Thyroid gland (tissue), 4 donors: ENCODE measurements around the gene ANP32A. TPM values are rescaled to one million over a fixed set of nuclear protein-coding genes. Genes with fewer than 3 reads are reported as not detected.
A peak's percentile ranks its signal among the peaks of the same experiment; 100 is the strongest.

Source experiments
- DNase-seq, 2 donors: peaks; one replicate each; pipeline ENCODE4 v3.0.0-alpha.2; 2019
- H3K27ac ChIP-seq, 3 donors: fragments of 200-600 bp; sonication (generic); 1 replicate in 2 of 3; 2 replicates in 1 of 3; pipeline ENCODE4 v1.5.1; 2016 to 2019; ENCODE audit warnings: mild to moderate bottlenecking in 1 of 3, moderate library complexity in 1 of 3
- H3K27me3 ChIP-seq: fragments of 200-600 bp; sonication (generic); one replicate; pipeline ENCODE4 v1.5.1; 2019
- H3K36me3 ChIP-seq, 2 donors: fragments of 200-600 bp; sonication (generic); one replicate each; pipeline ENCODE4 v1.5.1; 2016 to 2019
- H3K4me1 ChIP-seq, 2 donors: fragments of 200-600 bp; sonication (generic); one replicate each; pipeline ENCODE4 v1.5.1; 2017 to 2019
- H3K4me3 ChIP-seq, 3 donors: fragments of 200-600 bp; sonication (generic); replicated peaks in 1 of 3; 1 replicate in 2 of 3; 2 replicates in 1 of 3; pipeline ENCODE4 v1.5.1; 2016; ENCODE audit warnings: mild to moderate bottlenecking in 1 of 3
- H3K9me3 ChIP-seq: fragments of 200-600 bp; sonication (generic); one replicate; pipeline ENCODE4 v1.5.1; 2017
- POLR2A ChIP-seq, 2 donors: fragments of 450-650 bp; IDR thresholded peaks; one replicate each; pipeline ENCODE4 v1.6.1; 2017; ENCODE audit warnings: antibody characterized with exemption in 2 of 2, mild to moderate bottlenecking in 2 of 2, moderate library complexity in 1 of 2
- WGBS, 2 donors: methylation state at CpG; one replicate each; pipeline ENCODE4 v1.1.5; 2017; 5-methylcytosine and 5-hydroxymethylcytosine counted together
- intact Hi-C: fragments of 100-400 bp; cut with DNase I; formaldehyde crosslinking; loops from one replicate; pipeline ENCODE4 v1.15.1; 2023
- total RNA-seq, 4 donors: library from RNA; depleted of rRNA; stranded (reverse); fragments of >200 nt; gene quantifications; one replicate each; pipeline ENCODE4 v1.2.3, GENCODE V29; 2016
- TF ChIP-seq, protein P1 (sequence below), 6 experiments: fragments of 200-600 bp in 3 of 6; fragments of 450-650 bp in 3 of 6; sonication (generic) in 3 of 6; IDR thresholded peaks; one replicate each; pipeline ENCODE4 v1.5.1; 2016 to 2019; ENCODE audit warnings: antibody characterized with exemption in 6 of 6, mild to moderate bottlenecking in 2 of 6, inconsistent platforms in 1 of 6, moderate library complexity in 1 of 6

ANP32A gene
- total RNA-seq, 4 donors from 2014 or later: 65.4 to 116 (median 79.5) TPM

GRCh38 chr15:68842958-68843357 lies 22.3 kb upstream of the ANP32A start:
- no peak for TF ChIP-seq POLR2A (IDR thresholded peaks at IDR 0.05)
- TF ChIP-seq, protein P1, sequence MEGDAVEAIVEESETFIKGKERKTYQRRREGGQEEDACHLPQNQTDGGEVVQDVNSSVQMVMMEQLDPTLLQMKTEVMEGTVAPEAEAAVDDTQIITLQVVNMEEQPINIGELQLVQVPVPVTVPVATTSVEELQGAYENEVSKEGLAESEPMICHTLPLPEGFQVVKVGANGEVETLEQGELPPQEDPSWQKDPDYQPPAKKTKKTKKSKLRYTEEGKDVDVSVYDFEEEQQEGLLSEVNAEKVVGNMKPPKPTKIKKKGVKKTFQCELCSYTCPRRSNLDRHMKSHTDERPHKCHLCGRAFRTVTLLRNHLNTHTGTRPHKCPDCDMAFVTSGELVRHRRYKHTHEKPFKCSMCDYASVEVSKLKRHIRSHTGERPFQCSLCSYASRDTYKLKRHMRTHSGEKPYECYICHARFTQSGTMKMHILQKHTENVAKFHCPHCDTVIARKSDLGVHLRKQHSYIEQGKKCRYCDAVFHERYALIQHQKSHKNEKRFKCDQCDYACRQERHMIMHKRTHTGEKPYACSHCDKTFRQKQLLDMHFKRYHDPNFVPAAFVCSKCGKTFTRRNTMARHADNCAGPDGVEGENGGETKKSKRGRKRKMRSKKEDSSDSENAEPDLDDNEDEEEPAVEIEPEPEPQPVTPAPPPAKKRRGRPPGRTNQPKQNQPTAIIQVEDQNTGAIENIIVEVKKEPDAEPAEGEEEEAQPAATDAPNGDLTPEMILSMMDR (IDR thresholded peaks at IDR 0.05): no peak
- DNase-seq: no peak
- WGBS, 2 donors: 90 to 91% methylated on average over 1 of the region's 1 CpG
- no peaks in the 10 kb centered on the region for H3K9me3 ChIP-seq
- H3K4me3 ChIP-seq: no peak overlapping the region
- no peak overlapping the region for H3K27ac ChIP-seq
- peaks cover 0 to 3% of the 10 kb centered on the region in 2 donors for H3K4me1 ChIP-seq
- no peaks in the 10 kb centered on the region for H3K36me3 ChIP-seq
- intact Hi-C loops: no loop called here
- peaks cover 12% of the 10 kb centered on the region for H3K27me3 ChIP-seq

DNA sequence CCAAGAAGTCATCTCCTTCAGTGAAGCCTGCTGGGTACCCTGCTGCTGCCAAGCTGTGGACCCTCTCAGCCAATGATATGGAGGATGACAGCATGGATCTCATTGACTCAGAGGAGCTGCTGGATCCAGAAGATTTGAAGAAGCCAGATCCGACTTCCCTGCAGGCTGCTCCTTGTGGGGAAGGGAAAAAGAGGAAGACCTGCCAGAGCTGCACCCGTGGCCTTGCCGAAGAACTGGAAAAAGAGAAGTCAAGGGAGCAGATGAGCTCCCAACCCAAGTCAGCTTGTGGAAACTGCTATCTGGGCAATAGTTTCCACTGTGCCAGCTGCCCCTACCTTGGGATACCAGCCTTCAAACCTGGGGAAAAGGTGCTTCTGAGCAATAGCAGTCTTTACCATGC lies 13.7 kb upstream of the ANP32A start:
- DNase-seq: no peak
- Histone ChIP-seq H3K4me1 (no peaks in the 10 kb centered on the region), H3K9me3 (no peaks in the 10 kb centered on the region), H3K27ac (no peak overlapping the region), H3K4me3 (no peak overlapping the region), H3K36me3 (no peaks in the 10 kb centered on the region), H3K27me3 (peaks cover 2% of the 10 kb centered on the region)
- intact Hi-C loops: no loop called here
- no peak for TF ChIP-seq POLR2A (IDR thresholded peaks at IDR 0.05)
- TF ChIP-seq, protein P1 (IDR thresholded peaks at IDR 0.05): no peak
- WGBS, 2 donors: 91 to 94% methylated on average over 3 of the region's 3 CpGs

- no peak overlapping the region for H3K27ac ChIP-seq
- no peaks in the 10 kb centered on the region for H3K4me1 ChIP-seq
- peaks cover 2% of the 10 kb centered on the region for H3K27me3 ChIP-seq
- no peaks in the 10 kb centered on the region for H3K9me3 ChIP-seq
- H3K36me3 ChIP-seq: no peaks in the 10 kb centered on the region
- no peak for DNase-seq
- 76 to 81% methylated on average over 10 of the region's 10 CpGs for WGBS, 2 donors
- TF ChIP-seq POLR2A (IDR thresholded peaks at IDR 0.05): no peak
- TF ChIP-seq, protein P1 (IDR thresholded peaks at IDR 0.05): no peak
- H3K4me3 ChIP-seq: no peak overlapping the region
- intact Hi-C loops: no loop called here
Measured at GRCh38 chr15:68833700-68834331, 13.1 kb upstream of the ANP32A start.

DNA sequence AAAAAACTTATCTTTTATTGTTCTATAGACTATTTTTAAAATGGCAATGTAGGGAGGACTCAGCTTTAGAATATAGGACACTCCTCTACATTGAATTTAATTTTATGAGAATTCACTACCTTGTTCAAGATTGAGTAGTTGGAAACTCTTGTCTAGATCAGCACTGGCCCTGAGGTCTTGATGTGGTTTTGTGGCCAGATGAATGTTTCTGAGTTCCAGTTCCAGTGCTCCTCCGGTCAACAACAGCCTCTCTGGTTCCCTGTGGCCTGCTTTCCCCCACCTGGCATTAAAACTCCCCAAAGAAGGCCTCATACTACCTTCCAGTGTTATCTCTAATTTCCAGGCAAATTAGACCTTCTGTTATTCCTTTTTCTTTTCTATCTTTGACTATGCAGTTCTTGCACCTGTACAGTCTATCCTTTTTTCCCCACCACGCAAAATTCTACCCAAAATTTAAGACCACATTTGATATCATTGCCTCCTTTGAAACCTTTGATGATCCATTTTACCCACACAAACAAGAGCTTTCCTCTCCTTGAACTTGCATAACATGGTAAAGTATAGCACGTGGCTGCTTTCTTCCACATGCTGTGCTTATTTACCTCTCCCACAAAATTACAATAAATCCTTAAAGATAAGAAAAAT lies 9.6 kb upstream of the ANP32A start:
- Histone ChIP-seq H3K4me3 (no peak overlapping the region), H3K27me3 (peaks cover 2% of the 10 kb centered on the region), H3K27ac (no peak overlapping the region), H3K36me3 (no peaks in the 10 kb centered on the region), H3K4me1 (no peaks in the 10 kb centered on the region), H3K9me3 (no peaks in the 10 kb centered on the region)
- intact Hi-C loops: no loop called here
- no peak for TF ChIP-seq POLR2A (IDR thresholded peaks at IDR 0.05)
- TF ChIP-seq, protein P1 (IDR thresholded peaks at IDR 0.05): no peak
- DNase-seq: no peak
- WGBS, 2 donors: 53 to 54% methylated on average over 3 of the region's 3 CpGs

DNA sequence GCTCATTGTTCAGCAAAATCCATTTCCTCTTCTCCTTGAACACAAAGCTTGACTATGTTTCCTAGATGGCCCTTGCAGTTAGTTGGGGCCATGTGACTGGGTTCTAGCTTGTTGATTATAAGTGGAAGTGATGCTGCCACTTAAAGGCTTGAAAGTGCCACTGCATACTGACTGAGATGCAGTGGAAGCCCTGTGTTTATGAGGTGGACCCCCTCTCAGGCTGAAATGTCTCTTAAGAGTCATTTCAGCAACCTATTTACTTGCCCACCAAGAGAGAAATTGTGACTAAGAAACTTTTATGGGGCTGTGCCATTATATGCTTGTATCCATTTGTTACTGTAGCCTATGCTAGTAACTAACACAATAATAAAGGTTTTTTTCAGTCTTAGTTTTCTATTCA lies 8.4 kb upstream of the ANP32A start:
- DNase-seq: no peak
- H3K27me3 ChIP-seq: no peaks in the 10 kb centered on the region
- H3K27ac ChIP-seq: no peak overlapping the region
- intact Hi-C loops: no loop called here
- TF ChIP-seq, protein P1 (IDR thresholded peaks at IDR 0.05): peak in 4 of 6 experiments; percentile 29 to 44 (median 36)
- TF ChIP-seq POLR2A (IDR thresholded peaks at IDR 0.05): no peak
- no peaks in the 10 kb centered on the region for H3K36me3 ChIP-seq
- H3K9me3 ChIP-seq: no peaks in the 10 kb centered on the region
- no peaks in the 10 kb centered on the region for H3K4me1 ChIP-seq
- no peak overlapping the region for H3K4me3 ChIP-seq
